HG02588 (cell line): ENCODE data around the gene TBC1D5.
"Not testable (repeated sequence)": the region's sequence is repeated elsewhere in the genome, so short reads cannot be mapped to it uniquely, and the experiment has no call there.

Source experiments
- ATAC-seq: cut with Tn5 transposase; IDR thresholded peaks from one replicate; pipeline ENCODE4 v1.9.1; 2021; ENCODE audit warnings: mild to moderate bottlenecking, moderate library complexity; ENCODE audit not compliant: unreplicated experiment

The TBC1D5 gene

GRCh38 chr3:17494117-17494809 lies 248.2 kb downstream of the TBC1D5 start:
- no peak for ATAC-seq

GRCh38 chr3:17491601-17492000 lies 250.8 kb downstream of the TBC1D5 start:
- no peak for ATAC-seq

- ATAC-seq = not testable (repeated sequence)
Observed at GRCh38 chr3:17491190-17491589, 251.2 kb downstream of the TBC1D5 start.

GRCh38 chr3:17489139-17489538 lies 253.3 kb downstream of the TBC1D5 start:
- ATAC-seq = no peak

DNA sequence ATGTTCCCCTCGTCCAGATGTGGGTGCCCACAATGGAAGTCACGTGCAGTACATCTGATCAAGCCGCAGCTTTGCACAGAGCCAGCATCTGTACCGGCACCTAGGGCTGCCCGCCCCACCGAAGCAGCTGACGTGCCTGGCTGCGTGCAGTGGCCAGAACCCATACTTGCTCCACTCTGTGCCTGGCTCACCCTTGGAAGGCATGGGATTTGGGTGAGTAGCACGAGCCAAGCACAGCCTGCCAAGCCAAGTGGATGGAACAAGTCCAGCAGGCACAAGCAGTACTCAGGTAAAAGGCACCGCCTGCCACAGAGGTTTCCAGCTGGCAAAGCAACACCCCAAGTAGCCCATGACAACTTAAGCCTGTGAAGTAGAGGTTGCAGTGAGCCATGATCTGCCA lies 261.3 kb downstream of the TBC1D5 start:
- ATAC-seq = no peak

DNA sequence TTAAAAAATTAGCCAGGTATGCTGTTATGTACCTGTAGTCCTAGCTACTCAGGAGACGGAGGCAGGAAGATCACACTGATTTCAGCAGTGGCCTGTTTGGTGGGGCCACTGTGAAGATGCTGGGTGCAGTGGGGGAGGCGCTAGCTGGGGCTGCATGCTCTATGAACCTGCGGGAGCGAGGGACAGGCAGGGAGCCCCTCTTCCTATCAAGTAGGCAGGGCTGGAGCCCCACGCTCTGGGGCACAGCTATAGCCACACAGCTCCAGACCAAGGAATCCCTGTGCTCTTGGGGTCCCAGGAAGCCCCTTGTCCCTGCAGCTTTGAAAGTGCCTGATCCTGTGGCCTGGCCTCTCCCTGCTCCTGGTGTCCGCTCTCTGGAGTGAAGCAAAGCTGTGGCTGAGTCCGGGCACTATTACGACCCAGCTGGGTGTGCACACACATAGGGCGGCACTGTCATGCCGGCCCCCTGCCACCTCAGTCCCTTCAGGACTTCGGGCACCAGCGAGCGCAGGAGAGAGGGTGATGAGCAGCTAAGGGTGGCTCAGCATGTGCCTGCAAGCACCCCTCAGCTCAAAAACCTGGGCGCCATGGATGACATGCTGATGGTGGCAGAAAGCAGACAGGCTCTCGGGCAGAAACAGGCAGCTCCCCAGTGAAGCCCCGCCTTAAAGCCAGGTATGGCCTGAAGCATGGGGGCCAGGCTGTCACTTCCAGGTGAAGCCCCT lies 262.6 kb downstream of the TBC1D5 start:
- ATAC-seq = no peak

GRCh38 chr3:17478673-17479072 lies 263.8 kb downstream of the TBC1D5 start:
- no peak for ATAC-seq

- ATAC-seq = no peak
Observed at GRCh38 chr3:17473761-17474160, 268.7 kb downstream of the TBC1D5 start.

DNA sequence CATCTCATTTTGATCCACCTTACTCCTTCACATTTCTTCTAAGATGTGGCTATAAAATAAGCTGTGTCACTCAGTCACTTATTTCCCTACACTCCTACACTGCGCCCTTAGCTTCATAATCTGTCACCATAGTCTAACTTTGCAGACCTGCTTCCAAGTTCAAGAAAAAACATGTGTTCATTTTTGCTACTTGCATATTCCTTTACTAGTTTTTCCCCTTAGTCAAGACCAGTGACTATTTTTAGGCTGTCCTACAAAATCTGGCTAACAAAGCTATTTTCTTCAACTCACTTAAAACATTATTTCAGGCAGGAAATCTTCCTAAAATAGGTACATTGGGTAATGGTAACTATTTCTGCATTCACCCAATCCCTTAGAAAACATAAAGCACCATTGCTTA lies 272.5 kb downstream of the TBC1D5 start:
- no peak for ATAC-seq

- ATAC-seq = no peak
Observed at GRCh38 chr3:17469520-17469919, 272.9 kb downstream of the TBC1D5 start.

GRCh38 chr3:17466028-17466427 lies 276.4 kb downstream of the TBC1D5 start:
- ATAC-seq = no peak

DNA sequence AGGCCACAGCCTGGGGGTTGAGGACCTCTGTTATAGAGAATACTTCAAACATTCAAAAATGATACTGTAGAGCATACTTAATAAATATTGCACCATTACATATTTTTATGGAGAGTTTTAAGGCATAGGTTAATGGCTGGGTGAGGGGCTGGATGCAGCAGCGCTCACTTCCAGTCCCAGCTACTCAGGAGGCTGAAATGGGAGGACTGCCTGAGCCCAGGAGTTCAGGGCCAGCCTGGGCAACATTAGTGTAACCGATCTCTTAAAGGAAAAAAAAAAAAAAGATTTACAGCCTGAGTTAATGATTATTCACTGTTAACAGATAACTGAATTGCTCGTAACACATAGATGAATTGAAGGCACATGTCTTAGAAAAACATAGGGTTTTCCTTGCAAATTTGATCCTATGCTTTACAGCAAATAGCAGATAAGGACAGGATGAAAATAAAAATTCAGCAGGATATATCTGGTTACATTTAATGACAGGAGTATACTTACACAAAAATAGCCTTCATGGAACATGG lies 282.9 kb downstream of the TBC1D5 start:
- ATAC-seq = no peak

DNA sequence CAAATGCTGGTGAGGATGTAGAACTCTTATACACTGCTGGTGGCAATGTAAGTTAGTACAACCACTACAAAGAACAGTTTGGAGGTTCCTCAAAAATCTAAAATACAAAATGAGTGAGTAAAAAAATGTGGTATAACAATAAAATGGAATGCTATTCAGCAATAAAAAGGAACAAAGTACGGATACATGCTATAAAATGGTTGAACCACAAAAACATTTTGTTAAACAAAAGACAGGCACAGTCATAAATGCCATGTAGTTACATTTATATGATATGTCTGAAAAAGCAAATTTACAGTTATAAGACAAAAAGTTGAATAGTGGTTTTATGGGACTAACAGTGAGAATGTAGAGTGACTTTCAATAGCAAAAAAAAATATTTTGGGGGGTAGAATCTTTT lies 285.8 kb downstream of the TBC1D5 start:
- no peak for ATAC-seq

- ATAC-seq = no peak
Observed at GRCh38 chr3:17456046-17456445, 286.4 kb downstream of the TBC1D5 start.

DNA sequence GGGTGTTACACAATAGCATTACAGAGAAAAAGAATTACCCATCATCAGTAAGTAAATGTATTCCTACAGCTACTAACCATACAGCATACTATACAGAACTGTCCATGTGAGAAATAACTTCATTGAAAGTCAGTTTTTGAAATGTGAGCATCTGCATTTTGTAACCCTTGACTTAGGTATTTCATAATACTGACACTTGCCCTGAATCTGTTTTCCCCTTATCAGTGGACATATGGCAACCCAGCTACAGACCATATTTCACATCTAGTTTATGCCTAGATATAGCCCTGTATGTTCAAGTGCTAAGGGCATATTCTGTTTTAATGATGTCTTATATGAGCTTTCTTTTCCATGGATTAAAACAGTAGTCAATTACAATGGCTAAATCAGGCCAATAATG lies 297.6 kb downstream of the TBC1D5 start:
- no peak for ATAC-seq

DNA sequence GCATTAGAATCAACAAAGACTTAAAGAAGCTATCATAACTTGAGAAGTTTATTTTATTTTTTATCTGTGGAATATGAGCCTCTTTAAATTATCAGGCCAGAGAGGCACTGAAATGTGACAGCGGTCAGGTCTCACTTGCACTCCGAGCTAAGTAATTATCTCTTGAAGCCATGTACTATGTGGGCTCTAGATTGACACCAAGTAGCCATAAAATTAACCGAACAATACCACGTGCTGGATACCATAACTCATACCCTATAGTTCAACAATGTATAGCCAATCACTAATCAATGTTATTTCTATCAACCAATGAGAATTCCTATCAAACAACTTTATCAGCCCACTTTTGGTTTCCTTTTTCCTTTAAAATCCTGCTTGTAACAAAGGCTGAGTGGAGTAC lies 299.3 kb downstream of the TBC1D5 start:
- ATAC-seq = no peak

DNA sequence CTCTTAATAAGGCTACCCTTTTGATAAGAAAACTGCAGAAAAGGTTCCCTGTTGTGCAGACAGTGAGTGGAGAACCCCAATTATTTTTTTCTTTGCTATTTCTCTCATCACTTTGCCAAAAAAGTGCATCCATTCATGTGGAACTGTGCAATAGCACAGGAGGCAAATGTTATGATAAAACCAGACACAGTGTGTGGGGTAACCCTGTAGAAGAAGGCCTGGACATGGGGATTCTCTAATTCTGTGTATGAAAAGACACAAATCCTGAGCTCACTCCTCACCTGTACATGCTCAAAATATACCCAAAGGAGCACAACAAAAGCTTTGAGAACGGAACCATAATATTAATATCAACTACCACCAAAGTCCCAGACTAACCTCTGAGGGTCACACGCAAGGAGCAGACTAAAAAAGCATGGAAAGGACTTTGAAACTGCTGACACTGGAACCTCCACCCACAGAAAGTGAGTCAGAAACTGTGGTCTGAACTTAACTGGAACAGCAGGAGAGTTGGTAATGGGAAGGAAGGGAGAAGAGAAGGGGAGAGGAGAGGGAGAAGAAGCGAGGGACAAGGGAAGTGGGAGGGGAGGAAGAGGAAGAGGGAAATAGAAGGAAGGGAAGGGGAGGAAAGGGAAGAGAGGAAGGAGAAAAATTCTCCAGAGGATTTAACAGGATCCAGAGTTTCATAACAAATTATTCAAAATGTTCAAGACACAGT lies 299.9 kb downstream of the TBC1D5 start:
- ATAC-seq = no peak

GRCh38 chr3:17433876-17434275 lies 308.6 kb downstream of the TBC1D5 start:
- ATAC-seq = no peak

- no peak for ATAC-seq
Observed at GRCh38 chr3:17432236-17432635, 310.2 kb downstream of the TBC1D5 start.

GRCh38 chr3:17431484-17432045 lies 310.9 kb downstream of the TBC1D5 start:
- ATAC-seq = no peak

GRCh38 chr3:17431004-17431403 lies 311.4 kb downstream of the TBC1D5 start:
- no peak for ATAC-seq
